Peyer's patch (tissue), 4 donors: ENCODE data around the gene FBLN7. TPM values are rescaled to one million over a fixed set of nuclear protein-coding genes. Genes with fewer than 3 reads are reported as not detected.

ENCODE experiments used
- DNase-seq, 3 donors: peaks; one replicate each; pipeline ENCODE4 v3.0.0-alpha.2; 2017 to 2019
- H3K27ac ChIP-seq, 4 donors: fragments of 200-600 bp; sonication (generic); one replicate each; pipeline ENCODE4 v1.5.1; 2016 to 2019
- H3K27me3 ChIP-seq, 2 donors: fragments of 200-600 bp; sonication (generic); one replicate each; pipeline ENCODE4 v1.5.1; 2019
- H3K36me3 ChIP-seq, 3 donors: fragments of 200-600 bp; sonication (generic); one replicate each; pipeline ENCODE4 v1.5.1; 2016 to 2019
- H3K4me1 ChIP-seq, 4 donors: fragments of 200-600 bp; sonication (generic); one replicate each; pipeline ENCODE4 v1.5.1; 2016 to 2019
- H3K4me3 ChIP-seq, 4 donors: fragments of 200-600 bp; sonication (generic); 1 replicate in 3 of 4; 2 replicates in 1 of 4; pipeline ENCODE4 v1.5.1; 2016 to 2019; ENCODE audit warnings: mild to moderate bottlenecking in 1 of 4
- H3K9me3 ChIP-seq, 4 donors: fragments of 200-600 bp; sonication (generic); one replicate each; pipeline ENCODE4 v1.5.1; 2016 to 2019; ENCODE audit warnings: mild to moderate bottlenecking in 1 of 4
- POLR2A ChIP-seq, 2 donors: fragments of 450-650 bp; IDR thresholded peaks; one replicate each; pipeline ENCODE4 v1.5.1; 2017; ENCODE audit warnings: antibody characterized with exemption in 2 of 2, mild to moderate bottlenecking in 2 of 2, moderate library complexity in 2 of 2
- total RNA-seq, 4 donors: library from RNA; depleted of rRNA; stranded (reverse); fragments of >200 nt; gene quantifications; one replicate each; pipeline ENCODE4 v1.1.0, GENCODE V29; 2016
- TF ChIP-seq, protein P1 (sequence below), 6 experiments: fragments of 450-650 bp in 4 of 6; fragments of 200-600 bp in 2 of 6; sonication (generic) in 1 of 6; IDR thresholded peaks; one replicate each; pipeline ENCODE4 v1.5.1; 2017 to 2019; ENCODE audit warnings: antibody characterized with exemption in 6 of 6, mild to moderate bottlenecking in 3 of 6, moderate library complexity in 1 of 6

Gene FBLN7
- total RNA-seq, 4 donors from 2014 or later = 1.5 to 7.4 (median 1.9) TPM; not detected in 1

DNA sequence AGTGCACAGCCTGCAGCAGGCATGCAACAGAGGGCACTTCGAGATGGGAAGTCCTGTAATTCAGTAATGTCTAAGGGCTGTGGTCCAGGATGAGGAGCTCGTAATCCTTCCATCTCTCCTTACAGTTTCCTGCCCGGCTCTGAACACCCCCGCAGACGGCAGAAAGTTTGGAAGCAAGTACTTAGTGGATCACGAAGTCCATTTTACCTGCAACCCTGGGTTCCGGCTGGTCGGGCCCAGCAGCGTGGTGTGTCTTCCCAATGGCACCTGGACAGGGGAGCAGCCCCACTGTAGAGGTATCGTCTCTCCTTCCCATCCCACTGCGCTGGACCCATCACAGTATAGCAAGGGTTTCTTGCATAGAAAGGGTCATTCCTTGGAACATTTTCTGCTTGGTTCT lies 26.7 kb downstream of the FBLN7 start:
- DNase-seq = no peak
- no peaks in the 10 kb centered on the region for H3K27me3 ChIP-seq
- no peaks in the 10 kb centered on the region for H3K9me3 ChIP-seq
- H3K4me1 ChIP-seq = no peaks in the 10 kb centered on the region
- no peak overlapping the region for H3K4me3 ChIP-seq
- no peak overlapping the region for H3K27ac ChIP-seq
- TF ChIP-seq, protein P1, sequence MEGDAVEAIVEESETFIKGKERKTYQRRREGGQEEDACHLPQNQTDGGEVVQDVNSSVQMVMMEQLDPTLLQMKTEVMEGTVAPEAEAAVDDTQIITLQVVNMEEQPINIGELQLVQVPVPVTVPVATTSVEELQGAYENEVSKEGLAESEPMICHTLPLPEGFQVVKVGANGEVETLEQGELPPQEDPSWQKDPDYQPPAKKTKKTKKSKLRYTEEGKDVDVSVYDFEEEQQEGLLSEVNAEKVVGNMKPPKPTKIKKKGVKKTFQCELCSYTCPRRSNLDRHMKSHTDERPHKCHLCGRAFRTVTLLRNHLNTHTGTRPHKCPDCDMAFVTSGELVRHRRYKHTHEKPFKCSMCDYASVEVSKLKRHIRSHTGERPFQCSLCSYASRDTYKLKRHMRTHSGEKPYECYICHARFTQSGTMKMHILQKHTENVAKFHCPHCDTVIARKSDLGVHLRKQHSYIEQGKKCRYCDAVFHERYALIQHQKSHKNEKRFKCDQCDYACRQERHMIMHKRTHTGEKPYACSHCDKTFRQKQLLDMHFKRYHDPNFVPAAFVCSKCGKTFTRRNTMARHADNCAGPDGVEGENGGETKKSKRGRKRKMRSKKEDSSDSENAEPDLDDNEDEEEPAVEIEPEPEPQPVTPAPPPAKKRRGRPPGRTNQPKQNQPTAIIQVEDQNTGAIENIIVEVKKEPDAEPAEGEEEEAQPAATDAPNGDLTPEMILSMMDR (IDR thresholded peaks at IDR 0.05) = no peak
- TF ChIP-seq POLR2A (IDR thresholded peaks at IDR 0.05) = no peak
- H3K36me3 ChIP-seq = no peaks in the 10 kb centered on the region

DNA sequence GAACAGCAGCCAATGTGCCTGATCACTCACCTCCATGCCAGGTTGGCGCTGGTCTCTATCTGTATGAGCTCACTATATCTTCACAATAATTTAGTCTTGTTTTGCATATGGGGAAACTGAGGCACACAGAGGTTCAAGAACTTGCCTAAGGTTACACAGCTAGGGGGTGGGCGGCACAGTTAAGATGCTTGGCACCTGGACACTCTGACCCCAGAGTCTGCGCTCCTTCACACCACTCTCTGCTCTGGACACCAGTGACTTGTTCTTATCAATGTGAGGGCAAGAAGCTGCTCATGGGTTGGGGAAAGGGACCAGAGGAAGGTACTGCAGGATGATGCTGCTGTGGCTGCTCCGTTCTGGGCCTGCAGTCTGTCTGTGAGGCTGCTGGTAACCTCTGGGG lies 27.1 kb downstream of the FBLN7 start:
- no peak for DNase-seq
- H3K27me3 ChIP-seq = no peaks in the 10 kb centered on the region
- H3K4me3 ChIP-seq = no peak overlapping the region
- no peak for TF ChIP-seq POLR2A (IDR thresholded peaks at IDR 0.05)
- TF ChIP-seq, protein P1 (IDR thresholded peaks at IDR 0.05) = no peak
- H3K9me3 ChIP-seq = no peaks in the 10 kb centered on the region
- no peaks in the 10 kb centered on the region for H3K4me1 ChIP-seq
- no peak overlapping the region for H3K27ac ChIP-seq
- H3K36me3 ChIP-seq = no peaks in the 10 kb centered on the region

DNA sequence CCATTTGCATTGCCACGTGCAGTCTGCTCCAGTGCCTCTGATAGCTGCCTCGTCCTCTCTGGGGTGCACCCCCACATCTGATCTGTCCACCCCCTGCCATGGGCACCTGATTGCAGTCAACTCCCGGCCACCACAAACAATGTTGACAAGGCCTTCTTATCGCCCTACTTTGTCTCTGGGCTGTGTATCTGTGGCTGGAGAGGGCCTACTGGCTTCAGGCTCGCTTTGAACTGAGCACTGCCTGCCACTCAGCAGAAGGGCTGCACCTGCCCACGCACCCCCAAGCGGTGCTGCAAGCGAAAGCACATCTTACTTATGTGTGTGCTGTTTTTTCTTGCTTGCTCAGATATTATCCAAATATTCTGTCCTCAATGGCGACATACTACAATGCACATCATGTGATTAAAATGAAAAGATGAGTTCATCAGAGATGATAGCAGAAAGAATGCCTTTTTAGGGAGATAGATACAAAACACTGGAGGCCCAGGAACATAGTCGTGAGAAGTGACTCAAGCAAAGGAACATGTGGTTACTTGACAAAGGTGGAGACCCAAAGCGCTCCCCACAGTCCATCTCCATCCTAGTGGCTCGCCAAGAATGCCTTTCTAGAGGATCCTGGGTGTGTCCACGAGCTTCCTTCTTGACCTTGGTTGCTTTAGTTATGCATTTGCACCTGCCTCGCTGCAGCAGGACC lies 28.8 kb downstream of the FBLN7 start:
- Histone ChIP-seq H3K9me3 (no peaks in the 10 kb centered on the region), H3K4me3 (no peak overlapping the region), H3K36me3 (no peaks in the 10 kb centered on the region), H3K27me3 (no peaks in the 10 kb centered on the region), H3K4me1 (no peaks in the 10 kb centered on the region), H3K27ac (no peak overlapping the region)
- TF ChIP-seq, protein P1 (IDR thresholded peaks at IDR 0.05) = no peak
- no peak for TF ChIP-seq POLR2A (IDR thresholded peaks at IDR 0.05)
- no peak for DNase-seq

DNA sequence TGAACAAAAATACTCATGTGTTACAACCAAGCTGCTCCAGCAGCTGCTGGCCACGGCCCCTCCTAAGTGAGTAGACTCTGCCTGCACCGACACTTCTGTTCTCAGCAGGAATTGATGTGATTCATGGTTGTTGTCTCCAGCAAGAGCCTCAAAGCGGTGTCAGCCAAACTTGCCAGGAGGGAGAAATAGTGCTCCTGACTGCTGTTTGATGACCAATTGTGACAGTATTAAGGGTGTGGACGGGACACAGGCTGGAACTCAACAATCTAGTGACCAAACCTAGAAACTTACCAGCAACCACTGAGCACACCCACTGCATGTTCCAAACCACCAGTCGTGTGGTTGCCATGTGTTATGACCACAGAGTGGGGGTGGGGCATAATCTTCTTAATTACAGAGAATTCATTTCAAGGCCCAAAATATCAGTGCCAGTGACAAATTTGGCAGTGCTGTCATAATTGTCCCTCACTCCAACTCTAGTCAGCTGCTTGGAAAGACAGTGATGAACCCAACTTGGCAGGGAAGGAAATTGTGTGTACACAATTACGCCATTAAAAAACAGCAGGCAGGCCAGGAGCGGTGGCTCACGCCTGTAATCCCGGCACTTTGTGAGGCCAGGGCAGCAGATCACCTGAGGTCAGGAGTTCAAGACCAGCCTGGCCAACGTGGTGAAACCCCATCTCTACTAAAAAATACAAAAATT lies 30.4 kb downstream of the FBLN7 start:
- no peak overlapping the region for H3K4me3 ChIP-seq
- H3K27me3 ChIP-seq = no peaks in the 10 kb centered on the region
- no peak for DNase-seq
- TF ChIP-seq, protein P1 (IDR thresholded peaks at IDR 0.05) = no peak
- TF ChIP-seq POLR2A (IDR thresholded peaks at IDR 0.05) = no peak
- no peaks in the 10 kb centered on the region for H3K9me3 ChIP-seq
- no peaks in the 10 kb centered on the region for H3K4me1 ChIP-seq
- H3K27ac ChIP-seq = no peak overlapping the region
- H3K36me3 ChIP-seq = no peaks in the 10 kb centered on the region

DNA sequence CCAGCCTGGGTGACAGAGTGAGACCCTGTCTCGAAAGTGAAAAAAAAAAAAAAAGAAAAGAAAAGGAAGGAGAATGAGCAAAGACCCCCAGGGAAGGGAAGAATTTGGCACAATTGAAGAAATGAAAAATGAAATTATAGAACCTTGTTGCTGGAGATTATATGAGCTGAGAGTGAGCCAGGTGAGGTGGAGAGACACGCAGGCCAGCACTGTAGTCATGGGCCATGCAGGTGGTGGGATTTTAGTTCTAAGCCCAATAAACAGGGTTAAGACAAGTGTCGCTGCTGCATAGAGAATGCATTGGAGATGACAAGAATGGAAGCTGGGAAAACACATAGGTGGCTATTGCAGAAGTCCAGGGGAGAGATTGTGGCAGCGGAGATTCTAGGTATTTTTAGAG lies 32.3 kb downstream of the FBLN7 start:
- Histone ChIP-seq H3K9me3 (no peaks in the 10 kb centered on the region), H3K27ac (no peak overlapping the region), H3K4me3 (no peak overlapping the region), H3K4me1 (no peaks in the 10 kb centered on the region), H3K27me3 (no peaks in the 10 kb centered on the region), H3K36me3 (no peaks in the 10 kb centered on the region)
- DNase-seq = no peak
- TF ChIP-seq POLR2A (IDR thresholded peaks at IDR 0.05) = no peak
- TF ChIP-seq, protein P1 (IDR thresholded peaks at IDR 0.05) = no peak
